Fibroblast of lung (primary cell): ENCODE data around the gene DNAJA2. TPM values are rescaled to one million over a fixed set of nuclear protein-coding genes. Genes with fewer than 3 reads are reported as not detected.
"Not testable (repeated sequence)": the region's sequence is repeated elsewhere in the genome, so short reads cannot be mapped to it uniquely, and the experiment has no call there.

ENCODE experiments used
- DNase-seq, 2 donors: peaks; one replicate each; pipeline versions ENCODE4 v3.0.0 to v3.0.0-alpha.2; 2010; ENCODE audit warnings: low read depth in 2 of 2
- H2AFZ ChIP-seq: 2 replicates; pipeline ENCODE4 v1.5.1; 2012; ENCODE audit warnings: low read length, control low read depth, inconsistent platforms
- H3K27ac ChIP-seq: 2 replicates; pipeline ENCODE4 v1.5.1; 2011; ENCODE audit warnings: low read length, control low read depth; ENCODE audit not compliant: insufficient read depth
- H3K27me3 ChIP-seq: 2 replicates; pipeline ENCODE4 v1.5.1; 2011; ENCODE audit warnings: mild to moderate bottlenecking, low read length; ENCODE audit not compliant: control insufficient read depth, insufficient read depth
- H3K36me3 ChIP-seq: 2 replicates; pipeline ENCODE4 v1.5.1; 2011; ENCODE audit warnings: low read length; ENCODE audit not compliant: control insufficient read depth, insufficient read depth
- H3K4me1 ChIP-seq: 2 replicates; pipeline ENCODE4 v1.5.1; 2011; ENCODE audit warnings: low read length; ENCODE audit not compliant: control insufficient read depth, insufficient read depth; ENCODE audit errors: extremely low read depth
- H3K4me2 ChIP-seq: 2 replicates; pipeline ENCODE4 v1.5.1; 2011; ENCODE audit warnings: low read length, control low read depth; ENCODE audit not compliant: insufficient read depth; ENCODE audit errors: extremely low read depth
- H3K4me3 ChIP-seq, 4 experiments: fragments of 200-600 bp in 1 of 4; sonication (generic) in 1 of 4; replicated peaks in 1 of 4; 2 replicates each; pipeline ENCODE4 v1.5.1; 2011 to 2016; ENCODE audit warnings: low read length in 4 of 4, low read depth in 3 of 4, mild to moderate bottlenecking in 3 of 4, control low read depth in 2 of 4, inconsistent platforms in 1 of 4, mixed read lengths in 1 of 4; ENCODE audit not compliant: insufficient read depth in 1 of 4; ENCODE audit errors: control extremely low read depth in 1 of 4
- H3K79me2 ChIP-seq: 2 replicates; pipeline ENCODE4 v1.5.1; 2012; ENCODE audit warnings: mild to moderate bottlenecking, low read length, inconsistent platforms; ENCODE audit not compliant: control insufficient read depth, insufficient read depth
- H3K9ac ChIP-seq: 2 replicates; pipeline ENCODE4 v1.5.1; 2011; ENCODE audit warnings: mild to moderate bottlenecking, low read length, control low read depth; ENCODE audit not compliant: insufficient read depth
- H3K9me3 ChIP-seq: 2 replicates; pipeline ENCODE4 v1.5.1; 2012; ENCODE audit warnings: low read depth, low read length; ENCODE audit not compliant: control insufficient read depth, insufficient read depth
- H4K20me1 ChIP-seq: 2 replicates; pipeline ENCODE4 v1.5.1; 2011; ENCODE audit warnings: low read length; ENCODE audit not compliant: control insufficient read depth, insufficient read depth; ENCODE audit errors: extremely low read depth
- EZH2 ChIP-seq: IDR thresholded peaks from 2 replicates; pipeline ENCODE4 v1.5.1; 2012; ENCODE audit warnings: low read length, control low read depth, mild to moderate bottlenecking; ENCODE audit errors: missing control alignments
- polyA plus RNA-seq, 2 donors: library from polyadenylated mRNA; depleted of rRNA in 1 of 2; stranded (reverse) in 1 of 2; unstranded in 1 of 2; fragments of >200 nt; gene quantifications; 2 replicates each; pipeline ENCODE4 v1.2.1, GENCODE V29; 2011 to 2012; ENCODE audit warnings: missing spikeins in 1 of 2
- total RNA-seq: library from RNA; depleted of rRNA; stranded (reverse); fragments of >200 nt; gene quantifications from 2 replicates; pipeline ENCODE4 v1.2.1, GENCODE V29; 2014
- TF ChIP-seq, protein P1 (sequence below), 2 donors: IDR thresholded peaks in 1 of 2; conservative IDR thresholded peaks in 1 of 2; 1 replicate in 1 of 2; 2 replicates in 1 of 2; pipeline ENCODE4 v1.5.1; 2011 to 2012; ENCODE audit warnings: low read length in 2 of 2, control low read depth in 1 of 2, inconsistent platforms in 1 of 2, low read depth in 1 of 2, mild to moderate bottlenecking in 1 of 2

Gene DNAJA2
- total and polyA plus RNA-seq, 2 donors (not counting 1 experiment from before 2014, with no cell fraction given) = 32.5 to 78.3 TPM

DNA sequence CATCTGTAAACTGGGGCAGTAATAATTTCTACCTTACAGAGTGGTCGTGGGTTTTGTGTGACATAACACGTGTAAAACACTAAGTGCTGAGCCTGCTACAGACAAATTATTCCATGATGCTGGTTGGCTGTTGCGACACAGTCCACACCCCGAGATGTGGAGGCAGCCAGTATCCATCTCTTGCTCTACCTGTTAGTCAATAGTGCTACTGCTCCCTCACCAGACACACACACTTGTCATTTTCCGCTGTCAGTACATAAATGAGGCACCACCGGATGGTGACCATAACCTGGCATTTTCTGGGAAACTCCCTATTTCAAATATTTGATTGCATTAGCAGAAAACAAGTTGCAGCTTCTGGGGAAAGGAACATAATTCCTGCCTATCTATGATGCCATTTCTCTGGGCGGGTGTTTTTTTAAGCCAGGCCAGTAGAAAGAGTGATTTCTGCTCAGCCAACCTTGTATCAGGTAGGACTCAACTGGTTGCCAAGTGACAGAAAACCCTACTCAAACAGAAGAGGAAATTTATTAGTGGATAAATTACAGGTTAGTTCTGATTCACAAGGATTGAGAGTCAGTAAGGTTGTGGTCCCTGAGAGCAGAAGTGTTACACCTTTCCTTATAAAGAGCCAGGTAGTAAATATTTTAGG lies 24.1 kb downstream of the DNAJA2 start:
- Histone ChIP-seq H3K27me3 (no peaks in the 10 kb centered on the region), H3K4me3 (no peak overlapping the region), H2AFZ (no peak overlapping the region), H4K20me1 (no peaks in the 10 kb centered on the region), H3K4me2 (no peak overlapping the region), H3K79me2 (no peaks in the 10 kb centered on the region), H3K27ac (no peak overlapping the region), H3K9ac (no peak overlapping the region), H3K9me3 (no peaks in the 10 kb centered on the region), H3K36me3 (no peaks in the 10 kb centered on the region), H3K4me1 (no peaks in the 10 kb centered on the region)
- DNase-seq = no peak
- TF ChIP-seq, protein P1, sequence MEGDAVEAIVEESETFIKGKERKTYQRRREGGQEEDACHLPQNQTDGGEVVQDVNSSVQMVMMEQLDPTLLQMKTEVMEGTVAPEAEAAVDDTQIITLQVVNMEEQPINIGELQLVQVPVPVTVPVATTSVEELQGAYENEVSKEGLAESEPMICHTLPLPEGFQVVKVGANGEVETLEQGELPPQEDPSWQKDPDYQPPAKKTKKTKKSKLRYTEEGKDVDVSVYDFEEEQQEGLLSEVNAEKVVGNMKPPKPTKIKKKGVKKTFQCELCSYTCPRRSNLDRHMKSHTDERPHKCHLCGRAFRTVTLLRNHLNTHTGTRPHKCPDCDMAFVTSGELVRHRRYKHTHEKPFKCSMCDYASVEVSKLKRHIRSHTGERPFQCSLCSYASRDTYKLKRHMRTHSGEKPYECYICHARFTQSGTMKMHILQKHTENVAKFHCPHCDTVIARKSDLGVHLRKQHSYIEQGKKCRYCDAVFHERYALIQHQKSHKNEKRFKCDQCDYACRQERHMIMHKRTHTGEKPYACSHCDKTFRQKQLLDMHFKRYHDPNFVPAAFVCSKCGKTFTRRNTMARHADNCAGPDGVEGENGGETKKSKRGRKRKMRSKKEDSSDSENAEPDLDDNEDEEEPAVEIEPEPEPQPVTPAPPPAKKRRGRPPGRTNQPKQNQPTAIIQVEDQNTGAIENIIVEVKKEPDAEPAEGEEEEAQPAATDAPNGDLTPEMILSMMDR (conservative IDR thresholded peaks at IDR 0.05 in 1 of 2, IDR thresholded peaks at IDR 0.05 in 1 of 2; ENCODE audit: low read depth in 1 of 2, low read length in 2 of 2) = no peak
- no peak for TF ChIP-seq EZH2

DNA sequence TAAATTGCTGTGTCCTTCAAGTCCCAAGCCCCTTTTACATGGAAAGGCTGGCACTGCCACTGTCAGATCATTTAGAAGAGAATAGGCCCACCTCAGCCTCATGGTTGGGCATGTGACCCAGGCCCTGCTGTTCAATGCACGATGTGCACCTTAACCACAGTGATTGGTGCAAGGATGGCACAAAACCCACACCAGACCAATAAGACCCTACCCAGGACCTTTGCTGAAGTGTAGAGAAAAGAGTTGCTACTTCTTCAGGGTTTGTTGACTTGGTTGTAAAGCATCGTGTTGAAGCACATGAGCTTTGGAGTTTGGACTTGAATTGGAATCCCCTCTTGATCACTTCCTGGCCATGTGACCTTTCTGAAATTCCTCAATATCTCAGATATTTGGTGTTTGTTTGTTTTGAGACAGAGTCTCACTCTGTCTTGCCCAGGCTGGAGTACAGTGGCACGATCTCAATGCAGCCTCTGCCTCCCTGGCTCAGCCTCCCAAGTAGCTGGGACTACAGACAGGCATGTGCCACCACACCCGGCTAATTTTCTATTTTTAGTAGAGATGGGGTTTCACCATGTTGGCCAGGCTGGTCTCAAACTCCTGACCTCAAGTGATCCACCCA lies 24.8 kb downstream of the DNAJA2 start:
- Histone ChIP-seq H3K9ac (no peak overlapping the region), H2AFZ (no peak overlapping the region), H3K4me3 (no peak overlapping the region), H3K36me3 (no peaks in the 10 kb centered on the region), H3K4me2 (no peak overlapping the region), H3K27ac (no peak overlapping the region), H4K20me1 (no peaks in the 10 kb centered on the region), H3K4me1 (no peaks in the 10 kb centered on the region), H3K9me3 (no peaks in the 10 kb centered on the region), H3K27me3 (no peaks in the 10 kb centered on the region), H3K79me2 (no peaks in the 10 kb centered on the region)
- TF ChIP-seq EZH2 = no peak
- TF ChIP-seq, protein P1 (conservative IDR thresholded peaks at IDR 0.05 in 1 of 2, IDR thresholded peaks at IDR 0.05 in 1 of 2; ENCODE audit: low read depth in 1 of 2, low read length in 2 of 2) = no peak
- DNase-seq = no peak

DNA sequence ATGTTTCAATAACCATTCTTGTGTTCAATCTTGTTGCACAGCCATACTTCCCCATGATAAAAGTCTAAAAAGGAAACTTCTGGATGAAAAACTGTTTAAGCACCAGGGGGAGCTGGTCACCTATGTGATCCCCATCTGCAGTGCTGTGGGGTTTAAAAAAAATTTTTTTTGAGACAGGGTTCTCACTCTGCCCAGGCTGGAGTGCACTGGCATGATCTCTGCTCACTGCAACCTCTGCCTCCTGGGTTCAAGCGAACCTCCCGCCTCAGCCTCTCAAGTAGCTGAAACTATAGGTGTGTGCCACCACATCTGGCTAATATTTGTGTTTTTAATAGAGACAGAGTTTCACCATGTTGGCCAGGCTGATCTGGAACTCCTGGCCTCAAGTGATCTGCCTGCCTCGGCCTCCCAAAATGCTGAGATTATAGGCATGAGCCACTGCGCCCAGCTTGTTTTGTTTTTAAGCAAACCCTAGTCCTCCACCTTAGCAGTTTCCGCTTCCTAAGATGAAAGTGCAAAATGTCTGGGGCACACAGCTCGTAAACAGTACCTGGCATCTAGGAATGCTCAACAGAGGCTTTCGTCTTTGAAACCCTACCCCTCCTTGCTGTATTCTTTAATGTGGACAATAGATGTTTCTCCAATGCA lies 25.4 kb downstream of the DNAJA2 start:
- H3K27me3 ChIP-seq = no peaks in the 10 kb centered on the region
- H3K27ac ChIP-seq = no peak overlapping the region
- H3K36me3 ChIP-seq = no peaks in the 10 kb centered on the region
- H4K20me1 ChIP-seq = no peaks in the 10 kb centered on the region
- no peak overlapping the region for H3K4me2 ChIP-seq
- H3K9me3 ChIP-seq = no peaks in the 10 kb centered on the region
- H3K4me3 ChIP-seq = no peak overlapping the region
- peak; percentile 26 to 59 for DNase-seq
- H3K4me1 ChIP-seq = no peaks in the 10 kb centered on the region
- TF ChIP-seq EZH2 = no peak
- TF ChIP-seq, protein P1 (conservative IDR thresholded peaks at IDR 0.05 in 1 of 2, IDR thresholded peaks at IDR 0.05 in 1 of 2; ENCODE audit: low read depth in 1 of 2, low read length in 2 of 2) = peak; percentile 56 to 61
- no peak overlapping the region for H3K9ac ChIP-seq
- H3K79me2 ChIP-seq = no peaks in the 10 kb centered on the region
- H2AFZ ChIP-seq = no peak overlapping the region

- H3K27ac ChIP-seq, DNase-seq, H3K27me3 ChIP-seq, H3K79me2 ChIP-seq, H3K4me2 ChIP-seq, H3K4me3 ChIP-seq, H3K36me3 ChIP-seq, H3K9ac ChIP-seq, H2AFZ ChIP-seq, H3K4me1 ChIP-seq, H4K20me1 ChIP-seq, H3K9me3 ChIP-seq: not testable (repeated sequence)
Measured at GRCh38 chr16:46944713-46945112, 28.8 kb downstream of the DNAJA2 start.
